GM18870 (cell line): ENCODE measurements around the gene OR6K2.

Source experiments
- ATAC-seq: cut with Tn5 transposase; IDR thresholded peaks from one replicate; pipeline ENCODE4 v1.9.1; 2021; ENCODE audit warnings: moderate library complexity; ENCODE audit not compliant: unreplicated experiment

Gene OR6K2

GRCh38 chr1:158686111-158687009, 14.1 kb downstream of the OR6K2 start, which contains the start of gene SPTA1:
Gene SPTA1, minus strand, starts transcription at chr1:158686715. Its CDS starts 198 bp downstream, at chr1:158686517.
- no peak for ATAC-seq

- ATAC-seq: no peak
Measured at GRCh38 chr1:158685085-158685484, 15.4 kb downstream of the OR6K2 start.

DNA sequence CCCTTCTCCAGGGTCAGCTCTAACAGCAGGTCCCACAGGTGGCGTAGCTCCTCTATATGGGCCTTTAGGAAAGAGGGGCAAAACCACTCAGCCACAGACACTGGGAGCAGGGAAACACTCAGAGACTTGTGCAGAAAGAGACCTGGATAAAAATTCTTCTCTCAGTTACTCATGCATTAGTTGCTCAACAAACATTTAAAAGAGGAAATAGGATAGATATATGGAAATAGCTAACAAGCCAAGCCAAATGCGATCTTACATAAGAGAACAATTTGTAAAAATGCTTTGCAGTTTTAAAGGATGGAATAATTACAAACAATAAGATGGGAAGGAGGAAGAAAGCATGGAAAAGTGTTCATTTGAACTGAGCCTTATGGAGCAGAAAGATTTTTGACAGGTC, 18.8 kb downstream of the OR6K2 start:
- no peak for ATAC-seq

- ATAC-seq: no peak
Measured at GRCh38 chr1:158679289-158679688, 21.2 kb downstream of the OR6K2 start.

- no peak for ATAC-seq
Measured at GRCh38 chr1:158675563-158676323, 24.7 kb downstream of the OR6K2 start.

DNA sequence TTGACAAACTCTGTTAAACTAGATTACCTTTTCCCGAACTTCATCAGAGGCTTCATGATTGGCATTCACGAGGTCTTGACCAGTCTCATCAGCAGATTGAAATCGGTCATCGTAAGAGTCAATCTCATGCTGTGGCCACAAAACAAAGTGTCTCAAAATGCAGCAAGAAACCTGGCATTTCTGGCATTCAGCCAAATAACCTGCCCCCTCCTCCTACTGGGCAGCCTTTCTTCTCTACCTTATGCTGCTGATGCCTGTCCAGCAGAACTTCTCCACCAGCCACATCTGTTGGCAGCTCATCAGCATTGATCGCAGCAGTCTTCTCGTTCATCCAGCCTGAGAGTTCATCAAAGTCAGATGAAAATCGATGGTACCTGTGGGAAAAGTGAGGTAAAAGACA, 26.1 kb downstream of the OR6K2 start:
- no peak for ATAC-seq

- ATAC-seq: no peak
Measured at GRCh38 chr1:158666037-158666436, 34.4 kb downstream of the OR6K2 start.

GRCh38 chr1:158654571-158654970, 45.9 kb downstream of the OR6K2 start:
- no peak for ATAC-seq

DNA sequence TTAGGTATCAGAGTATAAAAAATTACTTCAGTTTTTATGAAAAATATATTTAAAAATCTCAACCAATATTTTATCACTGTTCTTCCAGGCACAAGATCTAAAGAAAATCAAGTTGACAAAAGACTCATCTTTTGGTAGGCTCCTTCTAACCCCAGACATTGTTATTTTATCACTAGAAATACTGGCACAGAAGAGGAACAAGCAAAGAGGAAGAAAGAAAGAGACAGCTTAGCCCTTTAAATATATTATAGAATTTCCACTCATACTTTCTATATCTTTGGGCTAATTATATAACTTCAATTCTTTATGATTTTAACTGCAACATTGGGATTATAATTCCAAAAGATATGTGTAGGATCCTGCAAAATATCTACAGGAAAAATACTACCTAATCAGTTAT, 46.4 kb downstream of the OR6K2 start:
- ATAC-seq: no peak

DNA sequence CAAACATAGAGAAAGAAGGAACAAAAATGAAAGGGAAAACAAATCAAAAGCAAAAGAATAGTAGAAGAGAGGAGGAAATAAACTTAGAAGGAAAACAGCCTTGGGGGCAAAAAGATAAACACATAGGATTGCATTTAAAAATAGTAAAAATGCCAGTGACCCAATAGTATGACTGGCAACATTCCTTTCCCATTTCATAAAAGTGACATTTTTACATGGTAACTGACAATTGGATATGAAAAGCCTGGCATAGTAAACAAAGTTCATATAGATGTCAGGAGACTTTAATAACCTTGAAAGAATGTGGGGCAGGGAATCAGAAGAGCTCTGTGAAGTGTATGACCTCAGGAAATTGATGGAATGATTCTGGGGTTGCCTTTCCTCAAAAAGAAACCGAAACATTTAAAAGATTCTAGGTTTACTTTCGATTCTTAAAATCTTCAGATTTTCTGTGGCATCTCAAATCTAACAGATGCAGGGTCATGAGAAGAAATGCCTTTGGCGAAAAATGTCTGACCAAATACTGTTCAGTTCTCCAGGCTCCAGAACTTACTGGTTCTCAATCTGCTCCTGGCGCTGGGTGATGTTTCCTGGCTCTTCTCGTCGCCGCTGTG, 47.6 kb downstream of the OR6K2 start:
- ATAC-seq: no peak
